ENCODE results near the gene PCID2. TPM values are rescaled to one million over a fixed set of nuclear protein-coding genes. Genes with fewer than 3 reads are reported as not detected.
A peak's percentile ranks its signal among the peaks of the same experiment; 100 is the strongest.

The PCID2 gene
- total and polyA plus RNA-seq, 2 experiments from 2014 or later: 79.6 to 107 TPM

DNA sequence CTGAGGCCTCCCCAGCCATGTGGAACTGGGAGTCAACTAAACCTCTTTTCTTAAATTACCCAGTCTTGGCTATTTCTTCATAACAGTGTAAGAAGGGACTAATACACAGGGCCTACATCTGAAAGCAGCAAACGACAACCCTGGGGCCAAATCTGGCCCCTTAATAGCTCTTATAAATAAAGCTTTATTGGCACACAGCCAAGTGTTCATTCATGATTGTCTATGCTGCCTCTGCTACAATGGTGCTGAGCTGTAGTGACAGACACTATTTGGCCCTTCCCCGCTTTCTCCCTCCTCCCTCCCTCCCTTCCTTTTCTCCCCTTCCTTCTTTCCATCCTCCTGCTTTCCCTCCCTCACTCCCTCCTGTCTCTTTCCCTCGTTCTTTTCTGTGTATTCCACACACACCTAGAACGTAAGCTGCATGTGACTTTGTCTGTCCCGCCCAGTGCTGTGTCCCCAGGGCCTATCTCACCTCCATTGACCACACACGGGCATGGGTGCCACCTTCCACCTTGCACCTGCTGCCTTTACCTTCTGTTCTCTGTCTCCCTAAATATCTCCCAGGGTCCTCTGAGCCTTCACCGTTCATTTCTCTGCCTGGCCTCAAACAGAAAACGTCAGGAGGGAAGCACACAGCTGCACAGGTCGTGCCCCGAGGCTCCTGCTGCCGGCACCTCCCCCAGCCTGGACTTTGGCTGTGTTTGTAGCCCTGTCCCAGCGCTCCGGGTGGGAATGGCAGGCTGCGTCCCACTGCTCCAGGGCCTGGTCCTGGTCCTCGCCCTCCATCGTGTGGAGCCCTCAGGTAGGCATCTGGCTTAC is 50.3 kb downstream of the PCID2 start, which contains the start of gene PROZ:
Gene PROZ, plus strand, starts transcription at position 720 of the 819 bp plus-strand sequence. Its CDS starts 13 bp downstream, at position 733.
- Histone ChIP-seq H3K4me2 (no peak within 1 kb of the TSS), H3K4me3 (no peak within 1 kb of the TSS), H3K79me2 (replicated peaks; ENCODE audit: insufficient read depth) (no peaks in the 10 kb centered on the region), H3F3A (replicated peaks; ENCODE audit: low read depth) (peaks cover 10% of the 10 kb centered on the region; the same call in 1 of the 2 replicates), H4K20me1 (replicated peaks; ENCODE audit: insufficient read depth) (no peaks in the 10 kb centered on the region), H3K9me2 (ENCODE audit: insufficient read depth) (no peaks in the 10 kb centered on the region), H3K27me3 (ENCODE audit: insufficient read depth) (peaks cover 6% of the 10 kb centered on the region), H2AFZ (peak within 1 kb of the TSS; percentile 83), H3K4me1 (ENCODE audit: insufficient read depth) (peaks cover 12% of the 10 kb centered on the region; the same call in 1 of the 2 replicates), H3K27ac (ENCODE audit: low read depth) (no peak within 1 kb of the TSS), H3K36me3 (ENCODE audit: insufficient read depth) (no peaks in the 10 kb centered on the region)
- ATAC-seq (peak; percentile 20), DNase-seq (ENCODE audit: low spot score) (no peak)
- no peak within 1 kb of the TSS for H3K4me3 Mint-ChIP-seq
- H3K9me3 Mint-ChIP-seq: peaks cover 3% of the 10 kb centered on the region; the same call in 1 of the 3 replicates
- TF ChIP-seq ZNF114 (CRISPR knock-in tag; IDR thresholded peaks at IDR 0.05) (no peak), NANOG (IDR thresholded peaks at IDR 0.05; ENCODE audit: borderline replicate concordance) (no peak), JUNB (IDR thresholded peaks at IDR 0.05; ENCODE audit: unreplicated experiment) (no peak), ZNF331 (CRISPR knock-in tag; IDR thresholded peaks at IDR 0.05; ENCODE audit: low read depth) (no peak), CTCF (conservative IDR thresholded peaks at IDR 0.05; ENCODE audit: low read depth in 2 of 2) (no peak), REST (IDR thresholded peaks at IDR 0.05; ENCODE audit: unreplicated experiment) (no peak), EZH2phosphoT487 (IDR thresholded peaks at IDR 0.05; ENCODE audit: unreplicated experiment) (no peak), STAT1 (IDR thresholded peaks at IDR 0.05; ENCODE audit: unreplicated experiment) (no peak), POLR2AphosphoS5 (IDR thresholded peaks at IDR 0.05; ENCODE audit: low read depth) (no peak), EZH2 (IDR thresholded peaks at IDR 0.05; ENCODE audit: low read depth, unreplicated experiment) (no peak), CREB1 (CRISPR knock-in tag; IDR thresholded peaks at IDR 0.05; ENCODE audit: low read depth) (no peak)
- TF ChIP-seq, protein P1, sequence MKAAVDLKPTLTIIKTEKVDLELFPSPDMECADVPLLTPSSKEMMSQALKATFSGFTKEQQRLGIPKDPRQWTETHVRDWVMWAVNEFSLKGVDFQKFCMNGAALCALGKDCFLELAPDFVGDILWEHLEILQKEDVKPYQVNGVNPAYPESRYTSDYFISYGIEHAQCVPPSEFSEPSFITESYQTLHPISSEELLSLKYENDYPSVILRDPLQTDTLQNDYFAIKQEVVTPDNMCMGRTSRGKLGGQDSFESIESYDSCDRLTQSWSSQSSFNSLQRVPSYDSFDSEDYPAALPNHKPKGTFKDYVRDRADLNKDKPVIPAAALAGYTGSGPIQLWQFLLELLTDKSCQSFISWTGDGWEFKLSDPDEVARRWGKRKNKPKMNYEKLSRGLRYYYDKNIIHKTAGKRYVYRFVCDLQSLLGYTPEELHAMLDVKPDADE (IDR thresholded peaks at IDR 0.05): no peak
- H3K36me3 Mint-ChIP-seq (ENCODE audit: low read depth): no peaks in the 10 kb centered on the region; the same call in 2 of the 3 replicates
- H3K27ac Mint-ChIP-seq: no peak within 1 kb of the TSS
- peaks cover 35% of the 10 kb centered on the region for H3K4me1 Mint-ChIP-seq
- H3K27me3 Mint-ChIP-seq (ENCODE audit: insufficient read depth, low read depth, poor library complexity): peaks cover 10% of the 10 kb centered on the region
